Central memory CD8-positive, alpha-beta T cell (primary cell): ENCODE results near the gene CABYR.
"Not testable (repeated sequence)": the region's sequence is repeated elsewhere in the genome, so short reads cannot be mapped to it uniquely, and the experiment has no call there.

ENCODE experiments used
- ATAC-seq: fragments of 150-1000 bp; cut with Tn5 transposase; replicated peaks from 2 replicates; pipeline ENCODE4 v1.10.0; 2022; ENCODE audit warnings: mild to moderate bottlenecking, moderate FRiP score, moderate number of reproducible peaks; ENCODE audit not compliant: poor library complexity, severe bottlenecking; ENCODE audit errors: extremely low read depth
- DNase-seq, 2 donors: peaks; one replicate each; pipeline ENCODE4 v3.0.0; 2021; ENCODE audit warnings: low spot score in 2 of 2
- H3K27ac Mint-ChIP-seq: one replicate; pipeline ENCODE4 v1.8.0; 2022; ENCODE audit warnings: low read depth, mild to moderate bottlenecking, moderate library complexity, mixed read lengths
- H3K27me3 Mint-ChIP-seq: one replicate; pipeline ENCODE4 v1.8.0; 2022; ENCODE audit warnings: mixed read lengths
- H3K36me3 Mint-ChIP-seq: one replicate; pipeline ENCODE4 v1.8.0; 2022; ENCODE audit warnings: mild to moderate bottlenecking, moderate library complexity, mixed read lengths; ENCODE audit not compliant: insufficient read depth
- H3K4me1 Mint-ChIP-seq: one replicate; pipeline ENCODE4 v1.8.0; 2022; ENCODE audit warnings: mixed read lengths
- H3K4me3 Mint-ChIP-seq: one replicate; pipeline ENCODE4 v1.8.0; 2022; ENCODE audit warnings: mild to moderate bottlenecking, moderate library complexity, mixed read lengths
- H3K9me3 Mint-ChIP-seq: one replicate; pipeline ENCODE4 v1.8.0; 2022; ENCODE audit warnings: mixed read lengths

CABYR gene

GRCh38 chr18:24142376-24142775 lies 3.5 kb downstream of the CABYR start:
- no peak for ATAC-seq
- H3K27ac Mint-ChIP-seq, result no peak overlapping the region

GRCh38 chr18:24149591-24149990 lies 10.7 kb downstream of the CABYR start:
- not testable (repeated sequence) for DNase-seq, H3K4me3 Mint-ChIP-seq, H3K4me1 Mint-ChIP-seq, H3K36me3 Mint-ChIP-seq, H3K27ac Mint-ChIP-seq, H3K9me3 Mint-ChIP-seq, ATAC-seq
- H3K27me3 Mint-ChIP-seq, result peaks cover 23% of the 10 kb centered on the region

More at GRCh38 chr18:24142376-24142775, 3.5 kb downstream of the CABYR start:
- Mint-ChIP-seq H3K4me3 (no peak overlapping the region), H3K27me3 (peaks cover 46% of the 10 kb centered on the region), H3K9me3 (no peaks in the 10 kb centered on the region), H3K36me3 (peaks cover 6% of the 10 kb centered on the region), H3K4me1 (peaks cover 15% of the 10 kb centered on the region)
- no peak for DNase-seq

- ATAC-seq, result no peak
- Mint-ChIP-seq H3K4me3 (no peak overlapping the region), H3K36me3 (peaks cover 4% of the 10 kb centered on the region), H3K27me3 (no peaks in the 10 kb centered on the region), H3K27ac (no peak overlapping the region), H3K4me1 (no peaks in the 10 kb centered on the region), H3K9me3 (no peaks in the 10 kb centered on the region)
- no peak for DNase-seq
These were observed 14.5 kb downstream of the CABYR start for GRCh38 chr18:24153397-24153796.

GRCh38 chr18:24157855-24158254 lies 19.0 kb downstream of the CABYR start:
- ATAC-seq, result no peak
- H3K4me3 Mint-ChIP-seq, result no peak overlapping the region
- H3K27me3 Mint-ChIP-seq, result no peaks in the 10 kb centered on the region
- H3K36me3 Mint-ChIP-seq, result peaks cover 1% of the 10 kb centered on the region
- no peak for DNase-seq
- H3K9me3 Mint-ChIP-seq, result no peaks in the 10 kb centered on the region
- no peaks in the 10 kb centered on the region for H3K4me1 Mint-ChIP-seq
- no peak overlapping the region for H3K27ac Mint-ChIP-seq

GRCh38 chr18:24160086-24160485 lies 21.2 kb downstream of the CABYR start:
- H3K9me3 Mint-ChIP-seq, result no peaks in the 10 kb centered on the region
- peaks cover 1% of the 10 kb centered on the region for H3K36me3 Mint-ChIP-seq

GRCh38 chr18:24161304-24161703 lies 22.4 kb downstream of the CABYR start:
- no peaks in the 10 kb centered on the region for H3K4me1 Mint-ChIP-seq
- peaks cover 1% of the 10 kb centered on the region for H3K36me3 Mint-ChIP-seq

More at GRCh38 chr18:24160086-24160485, 21.2 kb downstream of the CABYR start:
- Mint-ChIP-seq H3K27ac (no peak overlapping the region), H3K4me3 (no peak overlapping the region), H3K4me1 (no peaks in the 10 kb centered on the region), H3K27me3 (no peaks in the 10 kb centered on the region)
- no peak for DNase-seq
- ATAC-seq, result no peak

GRCh38 chr18:24168496-24168895 lies 29.6 kb downstream of the CABYR start:
- ATAC-seq (no peak), DNase-seq (no peak)
- no peaks in the 10 kb centered on the region for H3K9me3 Mint-ChIP-seq
- H3K4me1 Mint-ChIP-seq, result no peaks in the 10 kb centered on the region
- H3K27me3 Mint-ChIP-seq, result no peaks in the 10 kb centered on the region
- peaks cover 1% of the 10 kb centered on the region for H3K36me3 Mint-ChIP-seq
- H3K27ac Mint-ChIP-seq, result no peak overlapping the region
- H3K4me3 Mint-ChIP-seq, result no peak overlapping the region

More at GRCh38 chr18:24161304-24161703, 22.4 kb downstream of the CABYR start:
- Mint-ChIP-seq H3K4me3 (no peak overlapping the region), H3K9me3 (no peaks in the 10 kb centered on the region), H3K27me3 (no peaks in the 10 kb centered on the region), H3K27ac (no peak overlapping the region)
- no peak for ATAC-seq
- no peak for DNase-seq

- Mint-ChIP-seq H3K27me3 (no peaks in the 10 kb centered on the region), H3K4me1 (no peaks in the 10 kb centered on the region), H3K4me3 (no peak overlapping the region), H3K27ac (no peak overlapping the region), H3K9me3 (no peaks in the 10 kb centered on the region), H3K36me3 (peaks cover 1% of the 10 kb centered on the region)
- DNase-seq (no peak), ATAC-seq (no peak)
These were observed 31.5 kb downstream of the CABYR start for GRCh38 chr18:24170360-24170759.

GRCh38 chr18:24173997-24174396 lies 35.1 kb downstream of the CABYR start:
- peaks cover 5% of the 10 kb centered on the region for H3K36me3 Mint-ChIP-seq
- H3K27ac Mint-ChIP-seq, result no peak overlapping the region
- H3K27me3 Mint-ChIP-seq, result no peaks in the 10 kb centered on the region
- no peaks in the 10 kb centered on the region for H3K4me1 Mint-ChIP-seq
- H3K9me3 Mint-ChIP-seq, result no peaks in the 10 kb centered on the region
- DNase-seq (no peak), ATAC-seq (no peak)
- H3K4me3 Mint-ChIP-seq, result no peak overlapping the region

GRCh38 chr18:24176727-24177416 lies 38.0 kb downstream of the CABYR start:
- DNase-seq (peak in 1 of 2 donors; percentile 17), ATAC-seq (no peak)
- no peaks in the 10 kb centered on the region for H3K9me3 Mint-ChIP-seq
- H3K4me1 Mint-ChIP-seq, result no peaks in the 10 kb centered on the region
- no peaks in the 10 kb centered on the region for H3K27me3 Mint-ChIP-seq
- H3K36me3 Mint-ChIP-seq, result peaks cover 3% of the 10 kb centered on the region
- H3K4me3 Mint-ChIP-seq, result no peak overlapping the region
- no peak overlapping the region for H3K27ac Mint-ChIP-seq

- Mint-ChIP-seq H3K36me3 (peaks cover 3% of the 10 kb centered on the region), H3K4me3 (no peak overlapping the region), H3K9me3 (no peaks in the 10 kb centered on the region), H3K4me1 (no peaks in the 10 kb centered on the region), H3K27me3 (no peaks in the 10 kb centered on the region), H3K27ac (no peak overlapping the region)
- no peak for ATAC-seq
- no peak for DNase-seq
These were observed 38.8 kb downstream of the CABYR start for GRCh38 chr18:24177499-24178133.

GRCh38 chr18:24180048-24180447 lies 41.2 kb downstream of the CABYR start:
- no peaks in the 10 kb centered on the region for H3K4me1 Mint-ChIP-seq
- no peak overlapping the region for H3K4me3 Mint-ChIP-seq
- DNase-seq (no peak), ATAC-seq (no peak)
- no peak overlapping the region for H3K27ac Mint-ChIP-seq
- no peaks in the 10 kb centered on the region for H3K9me3 Mint-ChIP-seq
- no peaks in the 10 kb centered on the region for H3K27me3 Mint-ChIP-seq
- peaks cover 3% of the 10 kb centered on the region for H3K36me3 Mint-ChIP-seq

- Mint-ChIP-seq H3K9me3 (no peaks in the 10 kb centered on the region), H3K4me3 (no peak overlapping the region), H3K27me3 (peaks cover 2% of the 10 kb centered on the region), H3K27ac (no peak overlapping the region), H3K36me3 (peaks cover 2% of the 10 kb centered on the region), H3K4me1 (no peaks in the 10 kb centered on the region)
- no peak for ATAC-seq
- DNase-seq, result no peak
These were observed 42.9 kb downstream of the CABYR start for GRCh38 chr18:24181806-24182205.
